ENCODE results near the gene NUP43.
"Not testable (repeated sequence)": the region's sequence is repeated elsewhere in the genome, so short reads cannot be mapped to it uniquely, and the experiment has no call there.

NUP43 gene

GRCh38 chr6:149745252-149745651 lies 1.1 kb downstream of the NUP43 start:
- DNase-seq = not testable (repeated sequence)

- DNase-seq = no peak
These were observed 11.4 kb downstream of the NUP43 start for GRCh38 chr6:149734915-149735314.

- no peak for DNase-seq
These were observed 13.1 kb downstream of the NUP43 start for GRCh38 chr6:149733089-149733720.

- DNase-seq = peak in 1 of 2 donors; percentile 67
These were observed 16.5 kb downstream of the NUP43 start for GRCh38 chr6:149729824-149730223.

GRCh38 chr6:149728499-149729234 lies 17.7 kb downstream of the NUP43 start:
- DNase-seq = no peak

DNA sequence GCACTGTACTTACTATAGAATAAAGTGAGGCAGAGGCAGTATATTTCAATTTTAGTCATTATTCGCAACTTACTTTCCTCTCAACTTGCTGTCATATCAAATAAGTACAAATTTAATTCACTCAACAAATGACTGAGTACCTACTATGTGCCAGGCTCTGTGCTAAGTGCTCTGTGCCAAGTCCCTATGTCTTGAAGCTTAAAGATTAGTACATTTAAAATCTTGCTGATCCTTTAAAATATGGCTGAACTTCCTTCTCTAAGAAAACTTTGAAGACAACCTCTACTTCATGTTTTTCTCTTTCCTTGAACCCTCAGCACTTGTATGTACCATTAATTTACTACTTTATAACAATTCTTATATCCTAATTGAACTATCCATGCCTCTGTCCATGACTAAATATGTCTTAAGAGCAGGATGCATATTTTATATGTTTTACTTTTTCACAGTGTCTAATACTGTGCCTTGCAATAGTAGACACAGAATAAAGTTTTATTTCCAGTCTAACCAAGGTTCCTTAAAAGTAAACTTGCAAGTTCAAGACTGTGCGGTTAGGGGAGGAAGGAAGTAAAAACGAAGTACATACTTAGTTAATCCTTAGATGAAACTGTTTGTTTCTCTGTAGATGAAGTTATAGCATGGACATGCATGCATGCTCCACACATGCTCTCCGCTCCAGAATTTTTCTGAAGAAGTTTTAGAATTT lies 18.4 kb downstream of the NUP43 start:
- no peak for DNase-seq

- no peak for DNase-seq
These were observed 20.5 kb downstream of the NUP43 start for GRCh38 chr6:149725785-149726184.

DNA sequence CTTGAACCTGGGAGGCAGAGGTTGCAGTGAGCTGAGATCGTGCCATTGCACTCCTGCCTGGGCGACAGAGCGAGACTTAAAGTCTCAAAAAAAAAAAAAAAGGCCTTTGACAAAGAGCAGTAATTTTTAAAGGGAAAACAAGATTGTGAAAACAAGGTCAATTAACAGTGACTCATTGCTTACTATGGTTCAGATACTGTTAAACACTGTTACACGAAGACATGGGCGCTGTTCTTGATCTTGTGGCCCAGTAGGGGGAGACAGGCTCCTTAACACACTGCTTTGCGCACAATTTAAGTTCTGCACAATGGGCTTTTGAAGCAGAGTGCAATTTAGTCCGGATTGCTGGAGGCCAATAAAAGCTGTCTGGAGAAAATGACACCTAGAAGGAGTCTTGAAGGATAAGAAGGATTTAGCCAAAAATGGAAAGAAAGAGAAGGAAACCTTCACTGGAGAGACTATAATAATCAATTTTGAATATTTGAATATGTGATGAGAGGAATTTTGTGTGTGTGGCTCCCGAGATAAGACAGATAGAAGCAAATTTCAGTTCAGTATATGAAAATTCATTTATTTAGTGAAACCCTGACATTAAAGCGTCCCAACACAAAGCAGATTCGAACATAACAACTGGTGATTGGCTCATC lies 22.4 kb downstream of the NUP43 start:
- peak; percentile 61 to 77 for DNase-seq

- DNase-seq = no peak
These were observed 23.1 kb downstream of the NUP43 start for GRCh38 chr6:149723262-149723661.

DNA sequence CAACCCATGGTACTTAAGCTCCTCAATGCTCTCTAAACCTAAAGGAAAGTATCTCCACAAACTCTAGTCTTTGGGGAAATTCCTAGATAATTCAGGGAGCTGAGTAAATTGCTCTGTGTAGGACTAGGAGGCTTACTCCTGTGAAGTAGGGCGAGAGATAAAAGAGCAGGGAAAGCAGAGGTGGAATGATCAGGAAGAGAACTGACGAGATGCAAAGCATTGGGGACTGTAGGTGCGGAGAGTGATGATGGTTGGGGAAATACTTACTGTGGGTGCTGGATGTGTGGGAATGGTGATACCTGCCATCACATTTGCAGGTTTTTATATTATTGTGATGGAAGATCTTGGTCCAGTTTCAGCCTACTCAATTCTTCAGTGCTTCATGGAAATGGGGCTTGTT lies 26.8 kb downstream of the NUP43 start:
- DNase-seq = no peak

GRCh38 chr6:149717588-149718458 lies 28.5 kb downstream of the NUP43 start, which contains the start of gene LATS1:
Gene LATS1 (minus strand): TSS chr6:149718101. CDS start chr6:149702126, 15,975 bp downstream.
- DNase-seq = peak; percentile 77 to 83

GRCh38 chr6:149717255-149717587 lies 29.1 kb downstream of the NUP43 start:
- peak in 1 of 2 donors; percentile 13 for DNase-seq

DNA sequence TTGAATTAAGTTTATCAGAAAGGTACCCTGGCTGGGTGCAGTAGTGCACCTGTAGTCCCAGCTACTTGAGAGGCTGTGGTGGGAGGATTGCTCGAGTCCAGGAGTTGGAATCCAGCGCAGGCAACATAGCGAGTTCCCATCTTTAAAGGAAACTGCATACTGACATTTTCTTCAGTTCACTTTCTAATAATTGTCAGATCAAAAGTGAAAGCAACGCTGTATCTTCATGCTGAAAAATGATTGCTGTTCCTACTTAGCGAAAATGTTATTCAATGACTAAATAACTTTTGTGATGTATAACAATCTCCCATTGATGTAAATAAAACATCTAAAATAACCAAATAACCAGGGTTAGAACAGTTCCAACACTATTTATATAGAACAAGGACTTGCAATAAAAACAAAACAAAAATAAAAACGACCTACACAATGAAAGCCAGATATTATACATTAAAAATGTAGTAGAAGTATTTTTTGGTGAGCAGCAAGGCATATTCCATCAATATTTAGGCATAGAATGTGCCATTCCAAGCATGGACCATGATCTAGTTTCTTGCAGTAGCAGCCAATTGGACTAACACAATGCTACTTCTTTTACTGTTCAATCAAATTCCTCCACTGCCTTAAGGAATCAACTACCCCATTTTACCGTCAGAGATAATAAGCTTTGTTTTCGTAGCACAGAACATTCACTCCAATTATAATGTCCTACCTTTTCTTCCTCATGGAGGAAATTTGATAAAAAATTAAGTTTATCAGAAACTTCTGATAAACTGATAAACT lies 30.0 kb downstream of the NUP43 start:
- DNase-seq = peak in 1 of 2 donors; percentile 26

- DNase-seq = no peak
These were observed 31.9 kb downstream of the NUP43 start for GRCh38 chr6:149714442-149714841.

- no peak for DNase-seq
These were observed 34.6 kb downstream of the NUP43 start for GRCh38 chr6:149711711-149712110.

GRCh38 chr6:149701714-149702113 lies 44.6 kb downstream of the NUP43 start:
- DNase-seq = no peak

GRCh38 chr6:149699150-149699549 lies 47.2 kb downstream of the NUP43 start:
- DNase-seq = no peak

DNA sequence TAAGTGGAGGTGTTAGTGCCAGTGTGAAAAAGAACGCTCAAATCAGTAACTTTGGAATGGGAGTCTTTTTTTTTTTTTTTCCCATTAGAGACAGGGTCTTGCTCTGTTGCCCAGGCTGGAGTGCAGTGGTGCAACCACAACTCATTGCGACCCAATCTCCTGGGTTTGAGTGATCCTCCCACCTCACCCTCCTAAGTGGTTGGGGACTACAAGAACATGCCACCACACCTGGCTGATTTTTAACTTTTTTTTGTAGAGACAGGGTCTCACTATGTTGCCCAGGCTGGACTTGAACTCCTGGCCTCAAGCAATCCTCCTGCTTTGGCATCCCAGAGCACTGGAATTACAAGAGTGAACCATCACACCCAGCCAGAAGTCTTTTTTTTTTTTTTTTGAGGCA lies 48.2 kb downstream of the NUP43 start:
- DNase-seq = no peak

DNA sequence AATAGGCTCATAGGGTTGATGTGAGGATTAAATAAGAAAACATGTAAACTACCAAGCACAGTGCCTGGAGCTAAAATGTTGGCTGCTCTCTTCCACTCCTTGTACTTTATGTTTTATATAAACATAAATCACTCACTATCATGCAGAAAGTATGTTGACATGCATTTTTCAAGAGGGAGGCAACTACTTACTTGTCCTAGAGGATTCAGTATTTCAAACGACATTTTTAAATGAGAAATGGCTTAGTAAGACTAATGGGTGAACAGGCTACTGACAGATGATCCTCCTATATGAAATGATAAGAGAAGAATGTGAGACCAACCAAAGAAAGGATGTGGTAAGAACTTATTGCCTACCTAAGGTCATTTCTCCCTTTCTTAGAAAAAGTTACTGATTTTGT lies 49.4 kb downstream of the NUP43 start:
- no peak for DNase-seq

- DNase-seq = no peak
These were observed 51.4 kb downstream of the NUP43 start for GRCh38 chr6:149694921-149695320.

DNA sequence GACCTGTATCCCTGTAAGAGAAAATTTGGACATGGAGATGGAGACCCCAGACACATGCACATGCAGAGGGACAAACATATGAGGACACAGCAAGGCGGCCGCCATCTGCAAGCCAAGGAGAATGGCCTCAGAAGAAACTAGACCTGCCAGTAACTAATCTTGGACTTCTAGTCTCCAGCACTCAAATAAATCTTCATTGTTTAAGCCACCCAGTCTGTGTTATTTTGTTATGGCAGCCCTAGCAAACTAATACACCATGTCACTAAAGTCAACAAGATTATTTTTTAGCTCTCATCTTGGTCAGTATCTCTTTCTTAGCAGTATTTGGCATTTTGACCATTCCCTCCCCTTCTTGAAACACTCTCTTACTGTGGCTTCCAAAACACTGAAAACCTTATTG lies 55.1 kb downstream of the NUP43 start:
- no peak for DNase-seq

GRCh38 chr6:149686230-149686629 lies 60.1 kb downstream of the NUP43 start:
- DNase-seq = no peak

Data from inflammatory macrophage treated with lipopolysaccharide for 1 hour (primary cell).